ENCODE results near the gene CLSTN3. TPM values are rescaled to one million over a fixed set of nuclear protein-coding genes. Genes with fewer than 3 reads are reported as not detected.

Gene CLSTN3
- total and polyA plus RNA-seq, 2 of the 8 experiments (the other 6 are each of a cell fraction or from before 2014, with no cell fraction given) = 20.4 to 26.3 TPM

DNA sequence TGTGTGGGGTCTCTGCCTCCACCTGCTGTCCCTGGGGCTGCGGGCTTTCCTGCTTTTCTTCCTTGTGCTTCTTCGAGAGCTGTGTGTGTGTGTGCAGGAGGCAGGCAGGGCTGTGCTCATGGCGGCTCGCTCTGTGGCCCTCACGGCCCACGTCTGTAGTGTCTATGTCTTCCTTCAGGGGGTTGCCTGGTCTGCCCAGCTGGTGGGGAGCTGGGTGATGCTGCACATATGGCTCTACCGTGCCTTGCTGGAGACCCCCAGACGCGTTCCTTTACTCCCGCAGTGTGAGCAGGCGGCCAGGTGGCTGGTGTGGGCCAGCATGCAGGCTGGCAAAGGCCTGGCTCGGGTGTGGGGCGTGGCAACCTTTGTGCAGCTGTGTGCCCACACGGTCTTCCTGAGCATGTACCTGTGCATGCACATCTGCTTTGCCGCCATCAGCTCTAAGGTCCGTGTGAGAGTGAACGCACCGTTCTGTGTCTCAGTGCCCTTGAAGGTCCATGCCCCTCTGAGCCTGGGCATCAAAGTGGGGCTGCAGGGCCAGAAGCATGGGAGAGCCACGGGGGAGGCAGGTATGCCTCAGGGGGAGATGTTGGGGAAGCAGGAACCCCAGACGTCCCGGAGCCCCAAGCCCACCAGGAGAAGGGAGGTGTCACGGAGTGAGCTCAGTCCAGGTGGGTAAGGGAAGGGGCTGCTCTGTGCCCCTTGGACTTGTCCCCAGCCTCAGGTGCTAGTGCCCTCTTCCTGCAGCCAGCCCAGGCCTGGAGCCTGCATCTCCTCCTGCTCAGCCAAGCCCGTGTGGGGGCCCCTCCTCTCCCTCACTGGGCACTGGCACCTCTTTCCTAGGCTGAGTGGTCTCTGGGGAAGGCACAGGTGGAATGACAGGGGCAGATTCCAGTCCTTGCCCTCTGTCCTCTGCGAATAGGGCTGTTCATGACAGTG lies 26.4 kb downstream of the CLSTN3 start:
- Histone ChIP-seq H4K8ac (ENCODE audit: extremely low read depth, insufficient read depth, low read length) (no peak overlapping the region), H3K4ac (replicated peaks; ENCODE audit: insufficient read length, low read depth, low read length) (no peak overlapping the region), H3K9me3 (ENCODE audit: insufficient read depth in 2 of 2, low read depth in 1 of 2, low read length in 1 of 2) (no peaks in the 10 kb centered on the region), H2BK15ac (ENCODE audit: low read length) (no peak overlapping the region), H2BK120ac (replicated peaks; ENCODE audit: low read depth, low read length) (no peak overlapping the region), H2BK12ac (ENCODE audit: low read depth, low read length) (no peak overlapping the region), H3K27ac (ENCODE audit: low read depth, low read length) (no peak overlapping the region), H3K23me2 (ENCODE audit: low read depth, low read length) (no peaks in the 10 kb centered on the region; the same call in 1 of the 2 replicates), H3K4me1 (replicated peaks in 1 of 4; ENCODE audit: control insufficient read depth in 3 of 4, insufficient read depth in 4 of 4, low read length in 3 of 4) (no peaks in the 10 kb centered on the region), H3K23ac (ENCODE audit: insufficient read length) (no peak overlapping the region), H3K4me3 (ENCODE audit: extremely low read depth in 1 of 4, insufficient read depth in 2 of 4, low read depth in 3 of 4, low read length in 4 of 4) (no peak overlapping the region), H4K5ac (ENCODE audit: insufficient read length, low read depth, low read length) (no peak overlapping the region), H3K56ac (replicated peaks; ENCODE audit: insufficient read length, low read depth, low read length) (no peak overlapping the region), H3K4me2 (ENCODE audit: insufficient read depth in 1 of 2, low read depth in 2 of 2, low read length in 2 of 2) (no peak overlapping the region), H3K27me3 (replicated peaks in 1 of 4; ENCODE audit: control insufficient read depth in 3 of 4, extremely low read depth in 1 of 4, insufficient read depth in 3 of 4, low read length in 3 of 4) (no peaks in the 10 kb centered on the region), H2AK5ac (ENCODE audit: low read depth, low read length) (no peak overlapping the region), H3K18ac (ENCODE audit: extremely low read depth, low read length) (no peak overlapping the region), H3K14ac (ENCODE audit: insufficient read length) (no peak overlapping the region), H3K79me1 (ENCODE audit: low read depth, low read length) (no peaks in the 10 kb centered on the region; the same call in 1 of the 2 replicates), H2BK20ac (ENCODE audit: low read length) (no peak overlapping the region), H3K79me2 (ENCODE audit: control insufficient read depth in 1 of 2, insufficient read depth in 2 of 2, low read length in 2 of 2) (no peaks in the 10 kb centered on the region), H4K20me1 (replicated peaks in 1 of 2; ENCODE audit: control insufficient read depth in 1 of 2, insufficient read depth in 2 of 2, low read length in 2 of 2) (no peaks in the 10 kb centered on the region), H2AFZ (ENCODE audit: low read length) (no peak overlapping the region), H3K36me3 (ENCODE audit: control insufficient read depth in 2 of 4, insufficient read depth in 4 of 4, low read length in 3 of 4) (no peaks in the 10 kb centered on the region; a peak in 3 of 8 replicates), H2BK5ac (ENCODE audit: low read depth, low read length) (no peak overlapping the region), H4K91ac (replicated peaks; ENCODE audit: insufficient read length, low read length) (no peak overlapping the region), H3K9ac (replicated peaks in 1 of 4; ENCODE audit: extremely low read depth in 1 of 4, low read depth in 3 of 4, low read length in 3 of 4) (no peak overlapping the region)
- WGBS, 2 experiments (ENCODE audit: extremely low coverage in 1 of 2, insufficient coverage in 1 of 2, insufficient read length in 1 of 2, insufficient replicate concordance in 2 of 2, low coverage in 1 of 2, low lambda C conversion rate in 2 of 2, missing lambda C conversion rate in 1 of 2) = 92% methylated on average over 23 of the region's 24 CpGs; no CpG with 5 or more reads in 1 of the 2 experiments
- CTCF ChIA-PET (ENCODE audit: partially characterized antibody) = interaction anchor here (1.1 to 10.0 kb wide), 4 partner anchors 9 to 287 kb away, joined by 3 to 151 read pairs (median 4); partner anchors contain the start of gene C1S
- FAIRE-seq (no peak), DNase-seq (ENCODE audit: low read depth in 1 of 2, low spot score in 2 of 2) (no peak)
- no peak for TF ChIP-seq RBBP5 (IDR thresholded peaks at IDR 0.05; ENCODE audit: borderline replicate concordance, low read depth, low read length)
- POLR2A ChIA-PET (ENCODE audit: partially characterized antibody) = no interaction called here
